DND-41 (cell line): Measurements from ENCODE around the gene TMEM51.

Source experiments
- CTCF ChIP-seq: IDR thresholded peaks from 2 replicates; pipeline ENCODE4 v1.5.1; 2012; ENCODE audit warnings: borderline replicate concordance, low read length, moderate library complexity, mild to moderate bottlenecking; ENCODE audit not compliant: poor library complexity, severe bottlenecking; ENCODE audit errors: extremely low read depth
- EZH2 ChIP-seq: IDR thresholded peaks from 3 replicates; pipeline ENCODE4 v1.6.1; 2012; ENCODE audit warnings: borderline replicate concordance, low read depth, mild to moderate bottlenecking, moderate library complexity, low read length, inconsistent platforms; ENCODE audit not compliant: severe bottlenecking

DNA sequence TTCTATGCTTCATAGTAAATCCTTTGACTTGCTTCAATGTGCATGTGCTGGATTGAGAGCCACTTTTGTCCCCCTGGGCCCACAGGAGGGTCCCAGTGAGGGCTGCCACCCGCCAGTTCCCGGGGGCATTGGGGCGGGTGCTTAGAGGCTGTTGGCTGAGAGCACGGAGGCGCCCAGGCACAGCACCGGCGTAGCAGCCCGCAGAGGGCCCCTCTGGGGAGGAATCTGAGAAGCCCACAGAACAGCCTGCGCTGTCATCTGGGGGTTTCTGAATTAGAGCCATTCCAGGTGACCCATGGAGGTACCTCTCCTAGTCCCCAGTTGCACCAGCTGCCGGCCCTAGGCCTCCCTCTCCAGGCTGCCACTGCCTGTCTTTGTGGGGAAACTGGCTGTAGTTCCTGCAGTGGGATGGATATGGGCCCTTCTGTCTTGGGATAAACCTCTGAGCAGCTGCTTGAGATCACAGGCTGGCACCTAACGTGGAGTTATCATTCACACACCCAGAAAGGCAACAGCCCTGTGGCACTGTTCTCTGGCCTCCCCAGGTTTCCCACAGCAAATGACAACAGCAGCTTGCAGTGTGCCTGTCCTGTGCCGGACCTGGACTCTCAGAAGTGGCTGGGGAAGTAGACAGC is 39.5 kb downstream of the TMEM51 start:
- TF ChIP-seq CTCF, result no peak
- TF ChIP-seq EZH2, result no peak
